Testis (tissue), 2 donors: Measurements from ENCODE around the gene SLC1A6.

Experiments used
- POLR2A ChIP-seq: fragments of 450-650 bp; IDR thresholded peaks from one replicate; pipeline ENCODE4 v1.6.1; 2017; ENCODE audit warnings: antibody characterized with exemption, mild to moderate bottlenecking, moderate library complexity
- TF ChIP-seq, protein P1 (sequence below), 3 experiments: fragments of 450-650 bp in 2 of 3; fragments of 200-600 bp in 1 of 3; sonication (generic) in 1 of 3; IDR thresholded peaks; one replicate each; pipeline ENCODE4 v1.5.1; 2016 to 2019; ENCODE audit warnings: antibody characterized with exemption in 3 of 3, mild to moderate bottlenecking in 2 of 3, moderate library complexity in 1 of 3

DNA sequence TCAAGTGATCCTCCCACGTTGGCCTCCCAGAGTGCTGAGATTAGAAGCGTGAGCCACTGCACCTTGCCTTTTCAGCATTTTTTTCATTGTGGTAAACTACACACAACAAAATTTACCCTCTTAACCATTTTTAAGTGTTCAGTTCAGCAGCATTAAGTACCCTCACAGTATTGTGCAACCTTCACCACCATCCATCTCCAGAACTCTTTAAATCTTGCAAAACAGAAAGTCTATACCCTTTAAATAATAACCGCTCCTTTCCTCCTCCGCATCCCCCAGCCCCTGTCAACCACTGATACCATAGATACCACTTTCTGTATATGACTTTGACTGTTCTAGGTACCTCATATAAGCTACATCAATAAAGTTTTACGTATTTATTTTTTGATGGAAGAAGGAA, 48.8 kb upstream of the SLC1A6 start:
- TF ChIP-seq, protein P1, sequence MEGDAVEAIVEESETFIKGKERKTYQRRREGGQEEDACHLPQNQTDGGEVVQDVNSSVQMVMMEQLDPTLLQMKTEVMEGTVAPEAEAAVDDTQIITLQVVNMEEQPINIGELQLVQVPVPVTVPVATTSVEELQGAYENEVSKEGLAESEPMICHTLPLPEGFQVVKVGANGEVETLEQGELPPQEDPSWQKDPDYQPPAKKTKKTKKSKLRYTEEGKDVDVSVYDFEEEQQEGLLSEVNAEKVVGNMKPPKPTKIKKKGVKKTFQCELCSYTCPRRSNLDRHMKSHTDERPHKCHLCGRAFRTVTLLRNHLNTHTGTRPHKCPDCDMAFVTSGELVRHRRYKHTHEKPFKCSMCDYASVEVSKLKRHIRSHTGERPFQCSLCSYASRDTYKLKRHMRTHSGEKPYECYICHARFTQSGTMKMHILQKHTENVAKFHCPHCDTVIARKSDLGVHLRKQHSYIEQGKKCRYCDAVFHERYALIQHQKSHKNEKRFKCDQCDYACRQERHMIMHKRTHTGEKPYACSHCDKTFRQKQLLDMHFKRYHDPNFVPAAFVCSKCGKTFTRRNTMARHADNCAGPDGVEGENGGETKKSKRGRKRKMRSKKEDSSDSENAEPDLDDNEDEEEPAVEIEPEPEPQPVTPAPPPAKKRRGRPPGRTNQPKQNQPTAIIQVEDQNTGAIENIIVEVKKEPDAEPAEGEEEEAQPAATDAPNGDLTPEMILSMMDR (IDR thresholded peaks at IDR 0.05) = no peak
- no peak for TF ChIP-seq POLR2A
